DMS 273 (cell line): ENCODE measurements around the gene TMED7.
A peak's percentile ranks its signal among the peaks of the same experiment; 100 is the strongest.
"Not testable (repeated sequence)": the region's sequence is repeated elsewhere in the genome, so short reads cannot be mapped to it uniquely, and the experiment has no call there.

ENCODE experiments used
- DNase-seq: peaks from one replicate; lab custom pipeline; 2025; ENCODE audit not compliant: unreplicated experiment; lab: John Stamatoyannopoulos, UW

Gene TMED7

GRCh38 chr5:115625579-115626444 is at the start of gene TMED7:
TSS of gene TMED7 (minus strand) at chr5:115626036. CDS start at chr5:115625792, 244 bp downstream.
- peak; percentile 99 for DNase-seq

- not testable (repeated sequence) for DNase-seq
Measured at GRCh38 chr5:115674782-115675181, 48.9 kb upstream of the TMED7 start.

GRCh38 chr5:115673596-115673995 is 47.8 kb upstream of the TMED7 start:
- peak; percentile 32 for DNase-seq

GRCh38 chr5:115671939-115672338 is 46.1 kb upstream of the TMED7 start:
- no peak for DNase-seq

GRCh38 chr5:115666023-115666422 is 40.2 kb upstream of the TMED7 start:
- DNase-seq, result no peak

- no peak for DNase-seq
Measured at GRCh38 chr5:115661563-115661962, 35.7 kb upstream of the TMED7 start.

GRCh38 chr5:115661101-115661500 is 35.3 kb upstream of the TMED7 start:
- no peak for DNase-seq

GRCh38 chr5:115657881-115658233 is 32.0 kb upstream of the TMED7 start:
- DNase-seq, result no peak

- no peak for DNase-seq
Measured at GRCh38 chr5:115657125-115657880, 31.5 kb upstream of the TMED7 start.

GRCh38 chr5:115656404-115656803 is 30.6 kb upstream of the TMED7 start:
- DNase-seq, result no peak

GRCh38 chr5:115655994-115656393 is 30.2 kb upstream of the TMED7 start:
- no peak for DNase-seq

GRCh38 chr5:115649541-115649940 is 23.7 kb upstream of the TMED7 start:
- no peak for DNase-seq

- DNase-seq, result no peak
Measured at GRCh38 chr5:115648056-115648455, 22.2 kb upstream of the TMED7 start.

- not testable (repeated sequence) for DNase-seq
Measured at GRCh38 chr5:115645386-115645785, 19.6 kb upstream of the TMED7 start.

- DNase-seq, result no peak
Measured at GRCh38 chr5:115644046-115644445, 18.2 kb upstream of the TMED7 start.

GRCh38 chr5:115641948-115642347 is 16.1 kb upstream of the TMED7 start:
- DNase-seq, result no peak

- DNase-seq, result no peak
Measured at GRCh38 chr5:115640274-115640673, 14.4 kb upstream of the TMED7 start.

- DNase-seq, result peak; percentile 38
Measured at GRCh38 chr5:115639377-115639776, 13.5 kb upstream of the TMED7 start.

- no peak for DNase-seq
Measured at GRCh38 chr5:115637507-115637906, 11.7 kb upstream of the TMED7 start.

- no peak for DNase-seq
Measured at GRCh38 chr5:115636008-115636407, 10.2 kb upstream of the TMED7 start.

- peak; percentile 92 for DNase-seq
Measured at GRCh38 chr5:115634343-115635132, 8.7 kb upstream of the TMED7 start.
